GM12873 (cell line): ENCODE data around the gene PDE4A.

ENCODE experiments used
- TF ChIP-seq, protein P1 (sequence below): IDR thresholded peaks from 2 replicates; pipeline ENCODE4 v1.5.1; 2012; ENCODE audit warnings: low read depth, mild to moderate bottlenecking, moderate library complexity, low read length, control low read depth; ENCODE audit not compliant: insufficient read depth; ENCODE audit errors: missing control alignments

The PDE4A gene

DNA sequence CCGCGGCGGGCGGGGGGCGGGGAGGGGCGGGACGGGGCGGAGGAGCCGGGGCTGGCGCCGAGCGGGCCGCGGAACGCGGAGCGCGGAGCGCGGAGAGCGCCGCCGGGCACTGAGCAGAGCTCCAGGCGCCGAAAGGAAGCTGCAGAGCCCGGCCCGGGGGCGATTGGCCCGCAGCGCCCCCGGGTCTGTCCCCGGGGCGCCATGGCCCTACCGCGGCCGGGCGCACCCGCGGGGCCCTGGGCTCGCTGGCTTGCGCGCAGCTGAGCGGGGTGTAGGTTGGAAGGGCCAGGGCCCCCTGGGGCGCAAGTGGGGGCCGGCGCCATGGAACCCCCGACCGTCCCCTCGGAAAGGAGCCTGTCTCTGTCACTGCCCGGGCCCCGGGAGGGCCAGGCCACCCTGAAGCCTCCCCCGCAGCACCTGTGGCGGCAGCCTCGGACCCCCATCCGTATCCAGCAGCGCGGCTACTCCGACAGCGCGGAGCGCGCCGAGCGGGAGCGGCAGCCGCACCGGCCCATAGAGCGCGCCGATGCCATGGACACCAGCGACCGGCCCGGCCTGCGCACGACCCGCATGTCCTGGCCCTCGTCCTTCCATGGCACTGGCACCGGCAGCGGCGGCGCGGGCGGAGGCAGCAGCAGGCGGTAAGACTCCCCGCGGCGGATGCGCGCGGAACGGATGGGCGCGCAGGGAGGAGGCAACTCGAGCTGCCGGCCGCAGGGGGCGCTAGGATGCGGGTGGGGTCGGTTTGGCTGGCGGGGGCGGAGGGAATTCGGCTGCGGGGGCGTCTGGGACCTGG, at the start of gene PDE4A:
Gene PDE4A, plus strand, starts transcription at position 95 of the 796 bp plus-strand sequence. Its CDS starts 227 bp downstream, at position 322.
- TF ChIP-seq, protein P1, sequence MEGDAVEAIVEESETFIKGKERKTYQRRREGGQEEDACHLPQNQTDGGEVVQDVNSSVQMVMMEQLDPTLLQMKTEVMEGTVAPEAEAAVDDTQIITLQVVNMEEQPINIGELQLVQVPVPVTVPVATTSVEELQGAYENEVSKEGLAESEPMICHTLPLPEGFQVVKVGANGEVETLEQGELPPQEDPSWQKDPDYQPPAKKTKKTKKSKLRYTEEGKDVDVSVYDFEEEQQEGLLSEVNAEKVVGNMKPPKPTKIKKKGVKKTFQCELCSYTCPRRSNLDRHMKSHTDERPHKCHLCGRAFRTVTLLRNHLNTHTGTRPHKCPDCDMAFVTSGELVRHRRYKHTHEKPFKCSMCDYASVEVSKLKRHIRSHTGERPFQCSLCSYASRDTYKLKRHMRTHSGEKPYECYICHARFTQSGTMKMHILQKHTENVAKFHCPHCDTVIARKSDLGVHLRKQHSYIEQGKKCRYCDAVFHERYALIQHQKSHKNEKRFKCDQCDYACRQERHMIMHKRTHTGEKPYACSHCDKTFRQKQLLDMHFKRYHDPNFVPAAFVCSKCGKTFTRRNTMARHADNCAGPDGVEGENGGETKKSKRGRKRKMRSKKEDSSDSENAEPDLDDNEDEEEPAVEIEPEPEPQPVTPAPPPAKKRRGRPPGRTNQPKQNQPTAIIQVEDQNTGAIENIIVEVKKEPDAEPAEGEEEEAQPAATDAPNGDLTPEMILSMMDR, result peak; percentile 60

DNA sequence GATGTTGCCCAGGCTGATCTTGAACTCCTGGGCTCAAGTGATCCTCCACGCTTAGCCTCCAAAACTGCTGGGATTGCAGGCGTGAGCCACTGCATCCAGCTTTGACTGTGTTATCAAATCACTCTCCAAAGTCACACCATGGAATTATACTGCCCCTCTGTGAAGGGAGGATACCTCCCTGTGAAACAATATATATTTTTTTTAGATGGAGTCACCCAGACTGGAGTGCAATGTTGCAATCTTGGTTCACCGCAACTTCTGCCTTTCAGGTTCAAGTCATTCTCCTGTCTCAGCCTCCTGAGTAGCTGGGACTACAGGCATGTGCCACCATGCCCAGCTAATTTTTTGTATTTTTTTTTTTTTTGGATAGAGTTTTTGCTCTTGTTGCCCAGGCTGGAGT, 47.6 kb upstream of the PDE4A start:
- TF ChIP-seq, protein P1, result no peak

DNA sequence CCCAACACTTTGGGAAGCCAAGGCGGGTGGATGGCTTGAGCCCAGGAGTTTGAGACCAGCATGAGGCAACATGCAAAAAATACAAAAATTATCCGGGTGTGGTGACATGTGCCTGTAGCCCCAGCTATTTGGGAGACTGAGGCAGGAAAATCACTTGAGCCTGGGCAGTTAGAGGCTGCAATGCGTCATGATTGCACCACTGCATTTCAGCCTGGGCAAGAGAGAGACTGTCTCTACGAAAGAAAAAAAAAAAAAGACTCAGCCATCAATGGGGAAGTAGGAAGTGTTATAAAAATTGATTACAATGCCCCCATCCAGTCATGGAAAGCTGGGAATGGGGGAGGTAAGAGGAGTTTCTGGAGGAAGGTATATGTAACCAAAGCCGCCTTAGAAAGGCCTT, 45.4 kb upstream of the PDE4A start:
- TF ChIP-seq, protein P1, result no peak

DNA sequence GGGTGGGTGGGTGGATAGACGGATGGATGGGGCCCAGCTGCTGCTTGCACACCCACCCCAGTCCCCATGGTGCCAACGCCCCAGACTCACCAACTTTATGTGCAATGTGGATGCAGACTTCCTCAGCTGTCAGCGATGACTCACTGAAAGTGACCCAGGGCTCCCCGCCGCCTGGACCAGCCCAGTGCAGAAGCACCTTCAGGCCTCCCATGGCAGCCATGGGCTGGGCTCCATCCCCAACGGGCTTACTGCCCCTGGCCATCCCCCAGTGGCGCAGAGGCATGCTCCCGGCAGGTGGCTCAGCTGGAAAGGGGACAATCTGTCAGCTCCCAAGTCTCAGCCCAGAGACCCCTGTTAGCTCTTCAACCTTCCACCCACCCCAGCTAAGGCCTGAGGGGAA, 42.2 kb upstream of the PDE4A start:
- TF ChIP-seq, protein P1, result no peak

DNA sequence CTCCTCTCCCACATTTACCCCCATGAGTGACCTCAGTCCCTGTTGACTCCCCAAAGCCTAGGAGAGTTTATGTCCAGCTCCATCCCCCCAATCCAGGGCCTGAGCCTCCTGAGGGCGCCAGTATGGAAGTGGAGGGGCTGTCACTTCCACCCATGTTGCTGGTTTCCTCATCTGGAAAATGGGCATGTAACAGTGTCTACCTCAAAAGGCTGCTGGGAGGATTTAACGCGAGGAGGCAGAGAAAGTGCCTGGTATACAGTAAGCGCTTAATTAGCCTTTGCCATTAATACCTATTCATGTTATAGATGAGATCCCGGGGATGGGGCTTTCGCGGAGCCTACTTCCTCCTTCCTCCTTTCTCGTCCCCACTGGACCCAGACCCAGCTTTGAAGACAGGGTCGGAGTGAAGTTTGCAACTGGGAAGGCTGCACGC, 40.4 kb upstream of the PDE4A start:
- TF ChIP-seq, protein P1, result no peak

DNA sequence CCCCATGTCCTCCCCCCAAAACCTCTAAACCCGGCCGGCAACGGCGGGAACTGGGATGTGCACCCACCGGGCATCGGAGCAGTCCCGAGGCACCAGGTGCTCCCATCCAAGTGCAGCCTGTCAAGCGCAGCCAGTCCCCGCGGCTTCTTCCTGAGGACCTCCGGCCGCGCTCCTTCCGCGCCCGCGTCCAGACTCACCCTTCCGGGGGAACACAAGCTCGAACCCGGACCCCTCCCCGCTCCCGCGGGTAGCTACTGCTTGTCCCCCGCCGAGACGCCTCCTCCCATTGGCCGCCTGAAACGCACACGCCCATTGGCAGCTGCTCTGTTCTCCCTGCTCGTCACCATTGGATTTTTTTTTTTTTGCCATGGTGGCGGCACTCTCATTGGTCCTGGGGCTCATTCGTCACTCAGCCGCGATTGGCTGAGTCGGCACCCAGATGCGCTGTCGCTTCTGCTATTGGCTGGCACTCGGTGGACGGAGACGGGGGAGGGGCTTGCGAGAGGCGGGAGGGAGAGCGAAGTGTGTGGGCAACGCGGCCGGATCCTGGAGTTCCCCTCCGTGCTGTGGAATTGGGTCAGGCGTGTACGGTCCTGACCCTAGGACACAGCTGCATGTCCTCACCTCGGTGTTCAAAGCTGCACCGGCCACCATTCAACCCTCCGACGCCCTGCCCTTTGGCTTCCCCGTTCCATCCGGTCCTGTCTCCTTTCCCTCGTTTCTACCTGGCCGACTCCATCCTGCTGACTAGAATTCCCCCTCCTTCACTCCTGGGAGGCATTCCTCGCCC, 39.8 kb upstream of the PDE4A start, which contains the start of gene TYK2:
Gene TYK2, minus strand, starts transcription at position 260 of the 790 bp plus-strand sequence. CDS start 2,166 bp downstream, outside the sequence.
- TF ChIP-seq, protein P1, result no peak

DNA sequence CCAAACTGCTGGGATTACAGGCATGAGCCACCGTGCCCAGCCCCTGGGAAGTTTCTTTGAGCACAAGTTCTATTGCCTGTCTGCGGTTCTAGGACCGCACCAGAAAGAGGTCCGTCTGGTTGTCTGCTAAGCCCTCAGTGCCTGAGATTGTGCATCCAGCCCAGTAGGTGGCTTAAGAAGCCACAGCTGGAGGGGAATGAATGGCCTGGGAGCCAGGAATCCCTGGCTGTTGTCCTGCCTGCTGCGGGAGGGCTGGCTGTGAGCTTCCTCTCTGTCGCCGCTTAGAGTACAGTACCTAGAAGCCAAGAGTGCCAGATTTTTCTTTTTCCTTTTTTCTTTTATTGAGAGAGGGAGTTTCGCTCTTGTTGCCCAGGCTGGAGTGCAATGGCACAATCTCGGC, 35.8 kb upstream of the PDE4A start:
- TF ChIP-seq, protein P1, result peak; percentile 9
